Endodermal cell (in vitro differentiated cells): ENCODE measurements around the gene THSD4. TPM values are rescaled to one million over a fixed set of nuclear protein-coding genes. Genes with fewer than 3 reads are reported as not detected.

Experiments
- DNase-seq: peaks from one replicate; pipeline ENCODE4 v3.0.0-alpha.2; 2017
- H3K27ac ChIP-seq: 2 replicates; pipeline ENCODE4 v1.5.1; 2013; ENCODE audit warnings: mild to moderate bottlenecking, low read depth, low read length, moderate library complexity
- H3K27me3 ChIP-seq: 2 replicates; pipeline ENCODE4 v1.6.1; 2013; ENCODE audit warnings: mild to moderate bottlenecking, low read length, moderate library complexity; ENCODE audit not compliant: insufficient read depth, control insufficient read depth, poor library complexity, severe bottlenecking
- H3K36me3 ChIP-seq: 2 replicates; pipeline ENCODE4 v1.7.0; 2013; ENCODE audit warnings: mild to moderate bottlenecking, low read length, moderate library complexity; ENCODE audit not compliant: control insufficient read depth, insufficient read depth
- H3K4me1 ChIP-seq: one replicate; pipeline ENCODE4 v1.7.0; 2013; ENCODE audit warnings: low read length; ENCODE audit not compliant: control insufficient read depth, insufficient read depth
- H3K4me3 ChIP-seq: 2 replicates; pipeline ENCODE4 v1.5.1; 2013; ENCODE audit warnings: mild to moderate bottlenecking, low read length, moderate library complexity
- H3K9ac ChIP-seq: 2 replicates; pipeline ENCODE4 v1.6.1; 2013; ENCODE audit warnings: mild to moderate bottlenecking, low read length, moderate library complexity; ENCODE audit not compliant: poor library complexity, severe bottlenecking; ENCODE audit errors: extremely low read depth
- H3K9me3 ChIP-seq: 2 replicates; pipeline ENCODE4 v1.6.1; 2013; ENCODE audit warnings: mild to moderate bottlenecking, low read length, moderate library complexity; ENCODE audit not compliant: control insufficient read depth
- H3K27ac Mint-ChIP-seq: 2 replicates; pipeline ENCODE4 v1.8.0; 2020; ENCODE audit warnings: mixed read lengths
- H3K27me3 Mint-ChIP-seq: 2 replicates; pipeline ENCODE4 v1.8.0; 2021; ENCODE audit warnings: mild to moderate bottlenecking, mixed read lengths; ENCODE audit not compliant: insufficient read depth
- H3K36me3 Mint-ChIP-seq: 2 replicates; pipeline ENCODE4 v1.8.0; 2020; ENCODE audit warnings: low read depth, mixed read lengths
- H3K4me1 Mint-ChIP-seq: 2 replicates; pipeline ENCODE4 v1.8.0; 2020; ENCODE audit warnings: mixed read lengths
- H3K4me3 Mint-ChIP-seq: 2 replicates; pipeline ENCODE4 v1.8.0; 2020; ENCODE audit warnings: mild to moderate bottlenecking, moderate library complexity, mixed read lengths
- H3K9me3 Mint-ChIP-seq: 2 replicates; pipeline ENCODE4 v1.8.0; 2020; ENCODE audit warnings: mild to moderate bottlenecking, mixed read lengths
- CTCF ChIP-seq: fragments of 200-600 bp; sonication (generic); conservative IDR thresholded peaks from 2 replicates; pipeline ENCODE4 v1.5.0; 2021; ENCODE audit warnings: antibody characterized with exemption, mild to moderate bottlenecking
- WGBS, 2 experiments: methylation state at CpG; one replicate each; pipeline versions ENCODE4 v1.1.5 to v1.1.7; 2013; ENCODE audit warnings: missing lambda C conversion rate in 2 of 2, mixed read lengths in 1 of 2; ENCODE audit not compliant: insufficient coverage in 1 of 2, insufficient read length in 1 of 2; 5-methylcytosine and 5-hydroxymethylcytosine counted together
- total RNA-seq, 2 donors: library from RNA; stranded (reverse); fragmentation: NEBNext Ultra II Directional in 1 of 2; extraction: Animal tissue kit (Norgen Biotek cat#: 25700) in 1 of 2; gene quantifications; 2 replicates in 1 of 2; 3 replicates in 1 of 2; pipeline ENCODE4 v1.2.1, GENCODE V29; 2021

THSD4 gene
- total RNA-seq, 2 donors from 2014 or later = 4.6 to 5.4 TPM

GRCh38 chr15:71338827-71339542 lies 223.7 kb downstream of the THSD4 start:
- DNase-seq = no peak
- TF ChIP-seq CTCF = no peak
- Mint-ChIP-seq H3K9me3 (no peaks in the 10 kb centered on the region), H3K36me3 (no peaks in the 10 kb centered on the region), H3K4me1 (peaks cover 25% of the 10 kb centered on the region), H3K27me3 (no peaks in the 10 kb centered on the region), H3K4me3 (no peak overlapping the region), H3K27ac (no peak overlapping the region)
- WGBS, 2 experiments = 93% methylated on average over 3 to 7 of the region's 7 CpGs
- H3K4me1 ChIP-seq = peaks cover 5% of the 10 kb centered on the region
- no peaks in the 10 kb centered on the region for H3K27me3 ChIP-seq
- H3K9ac ChIP-seq = no peak overlapping the region
- no peaks in the 10 kb centered on the region for H3K36me3 ChIP-seq
- no peak overlapping the region for H3K4me3 ChIP-seq
- H3K9me3 ChIP-seq = no peaks in the 10 kb centered on the region
- no peak overlapping the region for H3K27ac ChIP-seq

GRCh38 chr15:71341811-71342550 lies 226.7 kb downstream of the THSD4 start:
- H3K27me3 Mint-ChIP-seq = no peaks in the 10 kb centered on the region
- peaks cover 22% of the 10 kb centered on the region for H3K4me1 Mint-ChIP-seq
- no peaks in the 10 kb centered on the region for H3K9me3 Mint-ChIP-seq
- Histone ChIP-seq H3K9me3 (no peaks in the 10 kb centered on the region), H3K9ac (no peak overlapping the region), H3K27ac (no peak overlapping the region), H3K27me3 (no peaks in the 10 kb centered on the region), H3K4me3 (no peak overlapping the region), H3K36me3 (no peaks in the 10 kb centered on the region), H3K4me1 (peaks cover 5% of the 10 kb centered on the region)
- no peaks in the 10 kb centered on the region for H3K36me3 Mint-ChIP-seq
- WGBS, 2 experiments = 91 to 96% methylated on average over 6 to 8 of the region's 8 CpGs
- TF ChIP-seq CTCF = no peak
- H3K27ac Mint-ChIP-seq = no peak overlapping the region
- no peak overlapping the region for H3K4me3 Mint-ChIP-seq
- no peak for DNase-seq

- no peaks in the 10 kb centered on the region for H3K27me3 ChIP-seq
- DNase-seq = no peak
- no peaks in the 10 kb centered on the region for H3K36me3 ChIP-seq
- peaks cover 5% of the 10 kb centered on the region for H3K4me1 ChIP-seq
- no peak overlapping the region for H3K9ac ChIP-seq
- H3K4me3 Mint-ChIP-seq = no peak overlapping the region
- H3K9me3 Mint-ChIP-seq = no peaks in the 10 kb centered on the region
- 88 to 94% methylated on average over 7 of the region's 7 CpGs for WGBS, 2 experiments
- no peak overlapping the region for H3K27ac ChIP-seq
- H3K4me1 Mint-ChIP-seq = peaks cover 16% of the 10 kb centered on the region
- H3K27ac Mint-ChIP-seq = no peak overlapping the region
- no peak overlapping the region for H3K4me3 ChIP-seq
- no peaks in the 10 kb centered on the region for H3K27me3 Mint-ChIP-seq
- no peaks in the 10 kb centered on the region for H3K9me3 ChIP-seq
- no peaks in the 10 kb centered on the region for H3K36me3 Mint-ChIP-seq
- TF ChIP-seq CTCF = no peak
Measured at GRCh38 chr15:71342658-71343057, 227.4 kb downstream of the THSD4 start.
